Caco-2 (cell line): ENCODE measurements around the gene RNF14. TPM values are rescaled to one million over a fixed set of nuclear protein-coding genes. Genes with fewer than 3 reads are reported as not detected.

Experiments
- BruUV-seq: library from RNA; stranded (reverse); fragments of 400-500 nt; replicated peaks from 2 replicates; lab custom pipeline; 2021; lab: Mats Ljungman, UMichigan
- CTCF ChIA-PET: fragments of 300-600 bp; sonication (Branson Sonifier 250); formaldehyde crosslinking; loops from one replicate; lab custom pipeline; 2022; ENCODE audit warnings: antibody characterized with exemption; lab: Charles Lee
- POLR2A ChIA-PET: fragments of 300-600 bp; sonication (Branson Sonifier 250); formaldehyde crosslinking; loops from one replicate; lab custom pipeline; 2022; ENCODE audit warnings: antibody characterized with exemption; lab: Charles Lee
- DNase-seq, 2 experiments: peaks; one replicate each; pipeline versions ENCODE4 v3.0.0 to v3.0.0-alpha.2; 2020 to 2022
- H3K27me3 ChIP-seq: replicated peaks from 2 replicates; pipeline ENCODE4 v1.6.0; 2011; ENCODE audit warnings: low read length; ENCODE audit not compliant: control insufficient read depth, insufficient read depth
- H3K36me3 ChIP-seq: 2 replicates; pipeline ENCODE4 v1.5.1; 2011; ENCODE audit warnings: low read length; ENCODE audit not compliant: control insufficient read depth, insufficient read depth
- H3K4me1 ChIP-seq: fragments of 250-450 bp; sonication (Bioruptor Pico); 2 replicates; pipeline ENCODE4 v1.5.1; 2020; ENCODE audit warnings: mild to moderate bottlenecking
- H3K4me3 ChIP-seq: 2 replicates; pipeline ENCODE4 v1.5.1; 2011; ENCODE audit warnings: low read depth, mild to moderate bottlenecking, control low read depth, low read length
- H3K9me3 ChIP-seq: fragments of 250-450 bp; sonication (Bioruptor Pico); 2 replicates; pipeline ENCODE4 v1.5.1; 2020; ENCODE audit warnings: mild to moderate bottlenecking, moderate library complexity
- H3K27ac Mint-ChIP-seq: one replicate; pipeline ENCODE4 v1.8.0; 2022; ENCODE audit warnings: mixed read lengths; ENCODE audit not compliant: unreplicated experiment
- H3K27me3 Mint-ChIP-seq: one replicate; pipeline ENCODE4 v1.8.0; 2022; ENCODE audit warnings: mixed read lengths; ENCODE audit not compliant: insufficient read depth, unreplicated experiment
- H3K36me3 Mint-ChIP-seq: one replicate; pipeline ENCODE4 v1.8.0; 2022; ENCODE audit warnings: mild to moderate bottlenecking, mixed read lengths; ENCODE audit not compliant: insufficient read depth, unreplicated experiment
- H3K4me1 Mint-ChIP-seq: one replicate; pipeline ENCODE4 v1.8.0; 2022; ENCODE audit warnings: low read depth, mixed read lengths; ENCODE audit not compliant: unreplicated experiment
- H3K4me3 Mint-ChIP-seq: one replicate; pipeline ENCODE4 v1.8.0; 2022; ENCODE audit warnings: mild to moderate bottlenecking, moderate library complexity, mixed read lengths; ENCODE audit not compliant: unreplicated experiment
- H3K9me3 Mint-ChIP-seq: one replicate; pipeline ENCODE4 v1.8.0; 2022; ENCODE audit warnings: mixed read lengths; ENCODE audit not compliant: unreplicated experiment
- intact Hi-C: fragments of 100-400 bp; cut with micrococcal nuclease; formaldehyde crosslinking; loops from one replicate; pipeline ENCODE4 v1.10.0; 2022; ENCODE audit not compliant: unreplicated experiment
- total RNA-seq: library from RNA; stranded (reverse); gene quantifications from 2 replicates; pipeline ENCODE4 v1.2.3, GENCODE V29; 2022
- TF ChIP-seq, protein P1 (sequence below), 2 experiments: fragments of 200-600 bp in 1 of 2; IDR thresholded peaks; 1 replicate in 1 of 2; 2 replicates in 1 of 2; pipeline versions ENCODE4 v1.5.1 to v1.8.0; 2011 to 2022; ENCODE audit warnings: antibody characterized with exemption in 1 of 2, control low read depth in 1 of 2, inconsistent platforms in 1 of 2, low read depth in 1 of 2, low read length in 1 of 2, mild to moderate bottlenecking in 1 of 2, moderate library complexity in 1 of 2; ENCODE audit not compliant: insufficient read depth in 1 of 2, severe bottlenecking in 1 of 2, unreplicated experiment in 1 of 2

Gene RNF14
- total RNA-seq, 1 experiment from 2014 or later = 38.7 TPM

DNA sequence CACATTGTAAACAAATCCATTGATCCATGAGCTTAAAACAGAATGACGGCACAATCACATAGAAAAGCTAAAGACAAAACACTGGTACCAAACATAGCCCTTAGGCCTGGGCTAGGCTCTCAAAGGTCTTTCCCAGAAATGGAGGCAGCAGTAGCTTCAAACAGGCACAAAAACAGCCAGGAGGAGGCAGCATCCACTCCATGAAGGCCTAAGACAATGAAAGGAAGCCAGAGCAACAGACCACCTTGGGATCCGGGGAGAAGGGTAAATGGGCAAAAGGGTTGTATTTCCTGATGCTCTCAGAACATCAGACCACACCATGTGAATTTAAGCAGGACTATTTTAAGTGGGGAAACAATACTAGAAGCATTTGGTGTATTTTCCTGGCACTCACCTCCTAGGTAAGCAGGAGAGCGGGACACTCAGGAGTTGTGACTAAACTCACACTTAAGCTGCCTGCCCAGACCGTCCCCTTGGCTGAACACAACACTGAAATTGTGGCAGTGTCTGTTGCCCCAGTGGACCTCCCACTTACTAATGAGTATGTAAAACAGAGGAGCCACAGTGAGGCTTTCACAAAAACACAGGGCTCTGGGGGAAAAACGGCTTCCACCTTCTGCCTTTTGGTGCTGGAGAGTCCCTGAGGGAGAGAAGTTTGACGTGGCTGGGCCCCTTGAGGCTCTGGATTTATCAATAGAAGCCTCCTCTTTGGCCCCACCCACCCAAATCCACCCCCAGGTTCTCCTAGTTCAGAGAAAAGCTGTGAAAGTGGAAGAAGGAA lies 32.0 kb downstream of the RNF14 start:
- no TSS peak for BruUV-seq
- POLR2A ChIA-PET = interaction anchor here (0.5 kb wide), 1 partner anchor 22 kb away, joined by 3 read pairs; no protein-coding TSS in a partner anchor
- Histone ChIP-seq H3K4me3 (no peak overlapping the region), H3K27me3 (no peaks in the 10 kb centered on the region), H3K36me3 (no peaks in the 10 kb centered on the region), H3K9me3 (no peaks in the 10 kb centered on the region), H3K4me1 (no peaks in the 10 kb centered on the region)
- Mint-ChIP-seq H3K4me1 (no peaks in the 10 kb centered on the region), H3K9me3 (no peaks in the 10 kb centered on the region), H3K27me3 (no peaks in the 10 kb centered on the region), H3K27ac (no peak overlapping the region), H3K4me3 (no peak overlapping the region), H3K36me3 (peaks cover 35% of the 10 kb centered on the region)
- CTCF ChIA-PET = interaction anchor here (0.6 to 1.3 kb wide), 2 partner anchors 23 to 144 kb away, joined by 3 read pairs; no protein-coding TSS in a partner anchor
- intact Hi-C loops = no loop called here
- peak in 1 of 2 experiments; percentile 15 for DNase-seq
- TF ChIP-seq, protein P1, sequence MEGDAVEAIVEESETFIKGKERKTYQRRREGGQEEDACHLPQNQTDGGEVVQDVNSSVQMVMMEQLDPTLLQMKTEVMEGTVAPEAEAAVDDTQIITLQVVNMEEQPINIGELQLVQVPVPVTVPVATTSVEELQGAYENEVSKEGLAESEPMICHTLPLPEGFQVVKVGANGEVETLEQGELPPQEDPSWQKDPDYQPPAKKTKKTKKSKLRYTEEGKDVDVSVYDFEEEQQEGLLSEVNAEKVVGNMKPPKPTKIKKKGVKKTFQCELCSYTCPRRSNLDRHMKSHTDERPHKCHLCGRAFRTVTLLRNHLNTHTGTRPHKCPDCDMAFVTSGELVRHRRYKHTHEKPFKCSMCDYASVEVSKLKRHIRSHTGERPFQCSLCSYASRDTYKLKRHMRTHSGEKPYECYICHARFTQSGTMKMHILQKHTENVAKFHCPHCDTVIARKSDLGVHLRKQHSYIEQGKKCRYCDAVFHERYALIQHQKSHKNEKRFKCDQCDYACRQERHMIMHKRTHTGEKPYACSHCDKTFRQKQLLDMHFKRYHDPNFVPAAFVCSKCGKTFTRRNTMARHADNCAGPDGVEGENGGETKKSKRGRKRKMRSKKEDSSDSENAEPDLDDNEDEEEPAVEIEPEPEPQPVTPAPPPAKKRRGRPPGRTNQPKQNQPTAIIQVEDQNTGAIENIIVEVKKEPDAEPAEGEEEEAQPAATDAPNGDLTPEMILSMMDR (IDR thresholded peaks at IDR 0.05; ENCODE audit: insufficient read depth in 1 of 2, low read depth in 1 of 2, low read length in 1 of 2, severe bottlenecking in 1 of 2, unreplicated experiment in 1 of 2) = peak in 1 of 2 experiments; percentile 4

DNA sequence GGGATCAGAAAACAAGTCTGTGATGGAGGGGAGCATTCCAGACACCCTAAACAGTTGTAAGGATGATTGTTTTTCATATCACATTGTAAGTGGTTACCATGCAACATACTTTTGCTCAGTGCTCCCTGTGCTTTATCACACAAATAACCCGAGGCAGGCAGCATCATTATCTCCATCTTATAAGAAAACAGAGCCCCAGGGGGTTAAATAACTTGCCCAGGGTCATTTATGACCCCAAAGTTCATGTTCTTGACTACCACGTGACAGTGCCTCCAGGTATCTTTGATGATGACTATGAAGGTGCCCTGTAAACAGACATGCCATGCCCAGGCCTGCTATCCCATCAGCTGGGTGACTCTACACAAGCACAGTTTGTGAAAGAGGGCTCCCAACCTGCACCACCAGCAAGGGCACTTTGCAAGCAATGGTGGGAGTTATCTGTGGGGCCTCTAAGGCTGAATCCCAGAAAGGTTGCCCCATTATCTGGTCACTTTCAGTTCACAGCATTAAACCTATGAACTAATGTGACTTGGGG lies 34.4 kb downstream of the RNF14 start:
- intact Hi-C loops = no loop called here
- POLR2A ChIA-PET = no interaction called here
- no peaks in the 10 kb centered on the region for H3K9me3 Mint-ChIP-seq
- Histone ChIP-seq H3K9me3 (no peaks in the 10 kb centered on the region), H3K4me3 (no peak overlapping the region), H3K27me3 (no peaks in the 10 kb centered on the region), H3K36me3 (peaks cover 1% of the 10 kb centered on the region; the same call in 1 of the 2 replicates), H3K4me1 (no peaks in the 10 kb centered on the region)
- H3K4me1 Mint-ChIP-seq = no peaks in the 10 kb centered on the region
- TF ChIP-seq, protein P1 (IDR thresholded peaks at IDR 0.05; ENCODE audit: insufficient read depth in 1 of 2, low read depth in 1 of 2, low read length in 1 of 2, severe bottlenecking in 1 of 2, unreplicated experiment in 1 of 2) = no peak
- no peak for DNase-seq
- H3K27me3 Mint-ChIP-seq = no peaks in the 10 kb centered on the region
- H3K36me3 Mint-ChIP-seq = peaks cover 37% of the 10 kb centered on the region
- BruUV-seq = no TSS peak
- CTCF ChIA-PET = interaction anchor here (0.7 kb wide), 1 partner anchor 38 kb away, joined by 3 read pairs; no protein-coding TSS in a partner anchor
- no peak overlapping the region for H3K27ac Mint-ChIP-seq
- no peak overlapping the region for H3K4me3 Mint-ChIP-seq

DNA sequence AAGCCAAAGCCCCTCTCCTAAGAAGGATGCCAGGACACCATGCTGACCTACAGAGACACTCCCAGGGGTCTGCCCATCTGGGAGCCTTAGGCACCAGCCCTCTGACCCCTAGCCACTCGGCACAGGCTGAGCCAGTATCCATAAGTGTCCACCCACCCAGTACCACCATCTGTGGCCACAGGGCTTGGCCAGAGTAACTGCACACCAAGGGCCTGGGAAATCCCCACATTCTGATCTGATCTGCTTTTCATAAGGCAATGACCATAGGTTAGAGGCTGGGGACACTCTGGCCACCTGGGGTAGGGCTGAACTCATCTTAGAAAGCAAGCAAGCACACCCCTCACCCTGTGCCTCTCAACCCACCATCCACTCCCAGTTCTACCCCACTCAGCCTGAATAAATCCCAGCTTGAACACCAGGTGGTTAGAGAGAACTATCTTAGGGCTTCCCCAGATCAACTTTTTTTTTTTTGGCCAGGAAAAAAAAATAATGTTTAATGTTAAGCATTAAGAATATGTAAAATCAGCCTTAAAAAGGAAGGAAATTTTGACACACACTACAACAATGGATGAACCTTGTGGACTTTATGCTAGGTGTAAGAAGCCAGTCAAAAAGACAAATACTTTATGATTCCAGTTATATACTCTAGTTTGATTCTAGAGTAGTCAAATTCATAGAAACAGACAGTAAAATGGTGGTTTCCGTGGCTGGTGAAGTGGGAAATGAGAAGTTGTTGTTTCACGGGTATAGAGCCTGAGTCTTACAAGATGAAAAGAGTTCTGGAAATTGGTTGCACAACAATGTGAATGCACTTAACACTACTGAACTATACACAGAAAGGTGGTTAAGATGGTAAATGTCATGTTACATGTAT lies 37.7 kb downstream of the RNF14 start:
- Histone ChIP-seq H3K9me3 (no peaks in the 10 kb centered on the region), H3K4me3 (no peak overlapping the region), H3K4me1 (no peaks in the 10 kb centered on the region), H3K27me3 (no peaks in the 10 kb centered on the region), H3K36me3 (peaks cover 1% of the 10 kb centered on the region; the same call in 1 of the 2 replicates)
- Mint-ChIP-seq H3K27ac (no peak overlapping the region), H3K27me3 (no peaks in the 10 kb centered on the region), H3K36me3 (peaks cover 24% of the 10 kb centered on the region), H3K4me1 (no peaks in the 10 kb centered on the region), H3K4me3 (no peak overlapping the region), H3K9me3 (no peaks in the 10 kb centered on the region)
- intact Hi-C loops = no loop called here
- BruUV-seq = no TSS peak
- ChIA-PET POLR2A (no interaction called here), CTCF (no interaction called here)
- DNase-seq = no peak
- TF ChIP-seq, protein P1 (IDR thresholded peaks at IDR 0.05; ENCODE audit: insufficient read depth in 1 of 2, low read depth in 1 of 2, low read length in 1 of 2, severe bottlenecking in 1 of 2, unreplicated experiment in 1 of 2) = no peak
